ENCODE data around the gene DIAPH2. TPM values are rescaled to one million over a fixed set of nuclear protein-coding genes. Genes with fewer than 3 reads are reported as not detected.

DIAPH2 gene
- total RNA-seq, 4 donors from 2014 or later = 41.8 to 64.5 (median 54.5) TPM

- DNase-seq (ENCODE audit: extremely low spot score) = no peak
- Histone ChIP-seq H3K27ac (replicated peaks in 1 of 4) (no peak overlapping the region), H3K36me3 (no peaks in the 10 kb centered on the region), H3K27me3 (no peaks in the 10 kb centered on the region), H3K4me3 (no peak overlapping the region), H3K4me1 (no peaks in the 10 kb centered on the region), H3K9me3 (no peaks in the 10 kb centered on the region)
- 82% methylated on average over 6 of the region's 6 CpGs for WGBS
- intact Hi-C loops (cut with DNase I) = no loop called here
- TF ChIP-seq POLR2A (IDR thresholded peaks at IDR 0.05; ENCODE audit: low read depth) (no peak), POLR2AphosphoS5 (IDR thresholded peaks at IDR 0.05) (no peak), CTCF (IDR thresholded peaks at IDR 0.05) (no peak), EP300 (IDR thresholded peaks at IDR 0.05) (no peak)
Observed at GRCh38 chrX:97628807-97629596, 944.4 kb downstream of the DIAPH2 start.

GRCh38 chrX:97629597-97629985 is 944.9 kb downstream of the DIAPH2 start:
- Histone ChIP-seq H3K27ac (replicated peaks in 1 of 4) (no peak overlapping the region), H3K36me3 (no peaks in the 10 kb centered on the region), H3K9me3 (no peaks in the 10 kb centered on the region), H3K4me1 (no peaks in the 10 kb centered on the region), H3K27me3 (no peaks in the 10 kb centered on the region), H3K4me3 (no peak overlapping the region)
- no peak for DNase-seq (ENCODE audit: extremely low spot score)
- TF ChIP-seq EP300 (IDR thresholded peaks at IDR 0.05) (no peak), POLR2AphosphoS5 (IDR thresholded peaks at IDR 0.05) (no peak), CTCF (IDR thresholded peaks at IDR 0.05) (no peak), POLR2A (IDR thresholded peaks at IDR 0.05; ENCODE audit: low read depth) (no peak)
- intact Hi-C loops (cut with DNase I) = no loop called here

- WGBS = 79% methylated on average over 4 of the region's 4 CpGs
Observed at GRCh38 chrX:97633798-97634197, 949.2 kb downstream of the DIAPH2 start.

GRCh38 chrX:97636473-97637140 is 952.0 kb downstream of the DIAPH2 start:
- Histone ChIP-seq H3K4me3 (no peak overlapping the region), H3K4me1 (no peaks in the 10 kb centered on the region), H3K27ac (replicated peaks in 1 of 4) (no peak overlapping the region), H3K36me3 (no peaks in the 10 kb centered on the region), H3K27me3 (no peaks in the 10 kb centered on the region), H3K9me3 (no peaks in the 10 kb centered on the region)
- intact Hi-C loops (cut with DNase I) = no loop called here
- TF ChIP-seq CTCF (IDR thresholded peaks at IDR 0.05) = no peak
- TF ChIP-seq POLR2A (IDR thresholded peaks at IDR 0.05; ENCODE audit: low read depth) = no peak
- no peak for TF ChIP-seq POLR2AphosphoS5 (IDR thresholded peaks at IDR 0.05)
- TF ChIP-seq EP300 (IDR thresholded peaks at IDR 0.05) = no peak
- WGBS = 67% methylated on average over 5 of the region's 5 CpGs
- no peak for DNase-seq (ENCODE audit: extremely low spot score)

More at GRCh38 chrX:97633798-97634197, 949.2 kb downstream of the DIAPH2 start:
- H3K36me3 ChIP-seq = no peaks in the 10 kb centered on the region
- no peaks in the 10 kb centered on the region for H3K4me1 ChIP-seq
- no peak overlapping the region for H3K4me3 ChIP-seq
- TF ChIP-seq EP300 (IDR thresholded peaks at IDR 0.05) (no peak), POLR2AphosphoS5 (IDR thresholded peaks at IDR 0.05) (no peak), CTCF (IDR thresholded peaks at IDR 0.05) (no peak), POLR2A (IDR thresholded peaks at IDR 0.05; ENCODE audit: low read depth) (no peak)
- H3K27ac ChIP-seq (replicated peaks in 1 of 4) = no peak overlapping the region
- no peaks in the 10 kb centered on the region for H3K9me3 ChIP-seq
- intact Hi-C loops (cut with DNase I) = no loop called here
- DNase-seq (ENCODE audit: extremely low spot score) = no peak
- no peaks in the 10 kb centered on the region for H3K27me3 ChIP-seq

Measured in esophagus muscularis mucosa (tissue), 4 donors.